IMR-90 (cell line): Measurements from ENCODE around the gene ETFDH.

Source experiments
- BHLHE40 ChIP-seq: fragments of 150-350 bp; IDR thresholded peaks from 2 replicates; pipeline ENCODE4 v1.6.1; 2016; ENCODE audit warnings: mild to moderate bottlenecking, low read depth, low read length
- CEBPB ChIP-seq: IDR thresholded peaks from 2 replicates; pipeline ENCODE4 v1.6.1; 2012; ENCODE audit warnings: low read depth, low read length, improper control_type of control experiment
- CTCF ChIP-seq: conservative IDR thresholded peaks from 2 replicates; pipeline ENCODE4 v1.5.1; 2012; ENCODE audit warnings: mild to moderate bottlenecking, low read depth, low read length, improper control_type of control experiment
- ELK1 ChIP-seq: fragments of 150-350 bp; IDR thresholded peaks from 2 replicates; pipeline ENCODE4 v1.6.1; 2016; ENCODE audit warnings: low read depth, mild to moderate bottlenecking, low read length, moderate library complexity, borderline replicate concordance
- MAFK ChIP-seq: IDR thresholded peaks from 2 replicates; pipeline ENCODE4 v1.6.1; 2012; ENCODE audit warnings: low read depth, low read length, improper control_type of control experiment
- MAZ ChIP-seq: IDR thresholded peaks from 2 replicates; pipeline ENCODE4 v1.6.1; 2012; ENCODE audit warnings: low read depth, mild to moderate bottlenecking, low read length, improper control_type of control experiment, moderate library complexity, borderline replicate concordance
- MXI1 ChIP-seq: IDR thresholded peaks from 2 replicates; pipeline ENCODE4 v1.6.1; 2012; ENCODE audit warnings: low read depth, mild to moderate bottlenecking, low read length, moderate library complexity, borderline replicate concordance
- NFE2L2 ChIP-seq: fragments of 150-350 bp; IDR thresholded peaks from 2 replicates; pipeline ENCODE4 v1.6.1; 2016; ENCODE audit warnings: low read depth, mild to moderate bottlenecking, low read length
- POLR2A ChIP-seq: IDR thresholded peaks from 2 replicates; pipeline ENCODE4 v1.6.1; 2012; ENCODE audit warnings: mild to moderate bottlenecking, low read depth, low read length
- RAD21 ChIP-seq: IDR thresholded peaks from 2 replicates; pipeline ENCODE4 v1.6.1; 2012; ENCODE audit warnings: low read length, improper control_type of control experiment
- RCOR1 ChIP-seq: IDR thresholded peaks from 2 replicates; pipeline ENCODE4 v1.6.1; 2012; ENCODE audit warnings: mild to moderate bottlenecking, low read length, improper control_type of control experiment; ENCODE audit not compliant: insufficient replicate concordance
- RFX5 ChIP-seq: IDR thresholded peaks from 2 replicates; pipeline ENCODE4 v1.8.0; 2012; ENCODE audit warnings: low read depth, mild to moderate bottlenecking, low read length, moderate library complexity
- SMC3 ChIP-seq: fragments of 150-350 bp; IDR thresholded peaks from 2 replicates; pipeline ENCODE4 v1.6.1; 2016; ENCODE audit warnings: low read depth, mild to moderate bottlenecking, antibody characterized with exemption, low read length, moderate library complexity

GRCh38 chr4:158758703-158759102 lies 86.6 kb downstream of the ETFDH start:
- TF ChIP-seq POLR2A (no peak), MAZ (no peak), CTCF (no peak), CEBPB (no peak), MAFK (no peak), SMC3 (no peak), NFE2L2 (no peak), RAD21 (no peak), BHLHE40 (no peak), RCOR1 (no peak), MXI1 (no peak), ELK1 (no peak), RFX5 (no peak)
